ENCODE results near the gene SRBD1.

The SRBD1 gene

GRCh38 chr2:45418532-45418931 is 192.5 kb downstream of the SRBD1 start:
- DNase-seq (ENCODE audit: low read depth) = no peak

- no peak for DNase-seq (ENCODE audit: low read depth)
Measured at GRCh38 chr2:45415534-45416123, 195.4 kb downstream of the SRBD1 start.

GRCh38 chr2:45412754-45413379 is 198.2 kb downstream of the SRBD1 start:
- no peak for DNase-seq (ENCODE audit: low read depth)

- no peak for DNase-seq (ENCODE audit: low read depth)
Measured at GRCh38 chr2:45409677-45410076, 201.4 kb downstream of the SRBD1 start.

- no peak for DNase-seq (ENCODE audit: low read depth)
Measured at GRCh38 chr2:45406621-45407020, 204.4 kb downstream of the SRBD1 start.

GRCh38 chr2:45404807-45405297 is 206.2 kb downstream of the SRBD1 start:
- DNase-seq (ENCODE audit: low read depth) = no peak

GRCh38 chr2:45403036-45403435 is 208.0 kb downstream of the SRBD1 start:
- DNase-seq (ENCODE audit: low read depth) = no peak

- no peak for DNase-seq (ENCODE audit: low read depth)
Measured at GRCh38 chr2:45401431-45401922, 209.6 kb downstream of the SRBD1 start.

- no peak for DNase-seq (ENCODE audit: low read depth)
Measured at GRCh38 chr2:45399040-45399784, 211.9 kb downstream of the SRBD1 start.

GRCh38 chr2:45397292-45397691 is 213.8 kb downstream of the SRBD1 start:
- no peak for DNase-seq (ENCODE audit: low read depth)

GRCh38 chr2:45396671-45397070 is 214.4 kb downstream of the SRBD1 start:
- DNase-seq (ENCODE audit: low read depth) = no peak

- no peak for DNase-seq (ENCODE audit: low read depth)
Measured at GRCh38 chr2:45394842-45395241, 216.2 kb downstream of the SRBD1 start.

GRCh38 chr2:45394216-45394615 is 216.9 kb downstream of the SRBD1 start:
- no peak for DNase-seq (ENCODE audit: low read depth)

GRCh38 chr2:45391866-45392265 is 219.2 kb downstream of the SRBD1 start:
- DNase-seq (ENCODE audit: low read depth) = no peak

GRCh38 chr2:45390861-45391260 is 220.2 kb downstream of the SRBD1 start:
- no peak for DNase-seq (ENCODE audit: low read depth)

GRCh38 chr2:45390441-45390840 is 220.6 kb downstream of the SRBD1 start:
- DNase-seq (ENCODE audit: low read depth) = no peak

GRCh38 chr2:45388541-45389100 is 222.4 kb downstream of the SRBD1 start:
- DNase-seq (ENCODE audit: low read depth) = no peak

GRCh38 chr2:45382744-45383143 is 228.3 kb downstream of the SRBD1 start:
- no peak for DNase-seq (ENCODE audit: low read depth)

- DNase-seq (ENCODE audit: low read depth) = no peak
Measured at GRCh38 chr2:45380131-45380836, 230.8 kb downstream of the SRBD1 start.

- DNase-seq (ENCODE audit: low read depth) = no peak
Measured at GRCh38 chr2:45379399-45380087, 231.5 kb downstream of the SRBD1 start.

GRCh38 chr2:45373534-45373933 is 237.5 kb downstream of the SRBD1 start:
- DNase-seq (ENCODE audit: low read depth) = no peak

All from stimulated activated CD8-positive, alpha-beta memory T cell treated with anti-CD3 and anti-CD28 coated beads, Interleukin-4, amount 100 ng/mL, for 24 hours (primary cell).